ENCODE data around the gene PPP2R2B.
A peak's percentile ranks its signal among the peaks of the same experiment; 100 is the strongest.

PPP2R2B gene

GRCh38 chr5:146533260-146533857, 345.2 kb downstream of the PPP2R2B start:
- DNase-seq, result peak; percentile 69 to 78

All from activated CD4-positive, alpha-beta T cell treated with anti-CD3 and anti-CD28 coated beads for 4 hours (primary cell).